Keratinocyte (primary cell): Measurements from ENCODE around the gene POU2F2. TPM values are rescaled to one million over a fixed set of nuclear protein-coding genes. Genes with fewer than 3 reads are reported as not detected.

Experiments
- DNase-seq: peaks from one replicate; pipeline ENCODE4 v3.0.0-alpha.2; 2011; ENCODE audit warnings: low read depth, missing footprints, low spot score
- FAIRE-seq: peaks from 2 replicates; lab custom pipeline; 2011; peaks lifted over from hg19 to GRCh38; lab: Jason Lieb, UNC
- H2AFZ ChIP-seq: 2 replicates; pipeline ENCODE4 v1.6.0; 2012; ENCODE audit warnings: low read length, control low read depth, inconsistent platforms; ENCODE audit not compliant: control insufficient read depth
- H3K27ac ChIP-seq: 2 replicates; pipeline ENCODE4 v1.5.1; 2011; ENCODE audit warnings: low read length; ENCODE audit not compliant: control insufficient read depth, insufficient read depth
- H3K27me3 ChIP-seq: 3 replicates; pipeline ENCODE4 v1.6.0; 2011; ENCODE audit warnings: low read length; ENCODE audit not compliant: control insufficient read depth, insufficient read depth; ENCODE audit errors: extremely low read depth
- H3K36me3 ChIP-seq, 2 experiments: 2 replicates in 1 of 2; 3 replicates in 1 of 2; pipeline ENCODE4 v1.5.1; 2011; ENCODE audit warnings: low read length in 2 of 2, mild to moderate bottlenecking in 1 of 2; ENCODE audit not compliant: control insufficient read depth in 2 of 2, insufficient read depth in 2 of 2; ENCODE audit errors: extremely low read depth in 1 of 2
- H3K4me1 ChIP-seq: 3 replicates; pipeline ENCODE4 v1.5.1; 2011; ENCODE audit warnings: low read length; ENCODE audit not compliant: control insufficient read depth, insufficient read depth; ENCODE audit errors: extremely low read depth
- H3K4me2 ChIP-seq: 3 replicates; pipeline ENCODE4 v1.6.0; 2011; ENCODE audit warnings: low read depth, low read length; ENCODE audit not compliant: control insufficient read depth, insufficient read depth; ENCODE audit errors: extremely low read depth
- H3K4me3 ChIP-seq, 3 experiments: fragments of 200-600 bp in 1 of 3; sonication (generic) in 1 of 3; 2 replicates in 2 of 3; 3 replicates in 1 of 3; pipeline ENCODE4 v1.5.1; 2011 to 2016; ENCODE audit warnings: low read length in 3 of 3, mild to moderate bottlenecking in 3 of 3, control low read depth in 2 of 3, inconsistent platforms in 1 of 3, low read depth in 1 of 3, mixed read lengths in 1 of 3, mixed run types in 1 of 3, moderate library complexity in 1 of 3; ENCODE audit not compliant: control insufficient read depth in 2 of 3, insufficient read depth in 2 of 3; ENCODE audit errors: extremely low read depth in 1 of 3
- H3K79me2 ChIP-seq: 2 replicates; pipeline ENCODE4 v1.6.0; 2012; ENCODE audit warnings: low read length; ENCODE audit not compliant: control insufficient read depth, insufficient read depth
- H3K9ac ChIP-seq: 3 replicates; pipeline ENCODE4 v1.6.0; 2011; ENCODE audit warnings: low read length; ENCODE audit not compliant: control insufficient read depth, insufficient read depth; ENCODE audit errors: extremely low read depth
- H3K9me1 ChIP-seq: 3 replicates; pipeline ENCODE4 v1.6.0; 2011; ENCODE audit warnings: low read length; ENCODE audit not compliant: control insufficient read depth, insufficient read depth; ENCODE audit errors: extremely low read depth
- H3K9me3 ChIP-seq: 2 replicates; pipeline ENCODE4 v1.5.1; 2012; ENCODE audit warnings: low read depth, low read length; ENCODE audit not compliant: control insufficient read depth
- H4K20me1 ChIP-seq: 3 replicates; pipeline ENCODE4 v1.6.0; 2011; ENCODE audit warnings: low read length; ENCODE audit not compliant: control insufficient read depth, insufficient read depth; ENCODE audit errors: extremely low read depth
- CTCF ChIP-seq, 3 experiments: IDR thresholded peaks in 1 of 3; conservative IDR thresholded peaks in 1 of 3; optimal IDR thresholded peaks in 1 of 3; 2 replicates in 2 of 3; 3 replicates in 1 of 3; pipeline versions ENCODE3 to v1.5.1; 2011; ENCODE audit warnings: low read length in 3 of 3, mild to moderate bottlenecking in 3 of 3, moderate library complexity in 2 of 3, control low read depth in 1 of 3, inconsistent platforms in 1 of 3; ENCODE audit not compliant: insufficient read depth in 2 of 3; ENCODE audit errors: extremely low read depth in 1 of 3
- EZH2 ChIP-seq: IDR thresholded peaks from one replicate; pipeline ENCODE4 v1.6.1; 2012; ENCODE audit warnings: inconsistent platforms, mild to moderate bottlenecking, low read length, moderate library complexity
- dilution Hi-C: fragments of 300-500 bp; cut with MboI; formaldehyde crosslinking; loops from one replicate; pipeline ENCODE4 v1.7.0; 2020; ENCODE audit warnings: low sequenced_read_pairs; ENCODE audit not compliant: extremely low pct_ligation_motif_present
- polyA plus RNA-seq, 5 experiments: library from polyadenylated mRNA; depleted of rRNA in 3 of 5; stranded (reverse) in 3 of 5; stranded (forward) in 1 of 5; unstranded in 1 of 5; fragments of >200 nt; gene quantifications; 1 replicate in 1 of 5; 2 replicates in 3 of 5; 3 replicates in 1 of 5; pipeline versions ENCODE4 v1.2.1 to v1.2.3, GENCODE V29; 2011 to 2012; ENCODE audit warnings: missing spikeins in 2 of 5, low read depth in 1 of 5, low replicate concordance in 1 of 5

The POU2F2 gene
- polyA plus RNA-seq, 1 donor (not counting 4 experiments of a cell fraction or from before 2014, with no cell fraction given), result 7.0 TPM

GRCh38 chr19:42059196-42059595 is 73.0 kb downstream of the POU2F2 start:
- Histone ChIP-seq H3K4me1 (no peaks in the 10 kb centered on the region), H3K4me3 (no peak overlapping the region), H3K9me1 (no peaks in the 10 kb centered on the region), H2AFZ (no peak overlapping the region), H3K9ac (no peak overlapping the region), H3K36me3 (no peaks in the 10 kb centered on the region), H3K79me2 (no peaks in the 10 kb centered on the region), H3K9me3 (no peaks in the 10 kb centered on the region), H3K4me2 (no peak overlapping the region), H4K20me1 (no peaks in the 10 kb centered on the region), H3K27me3 (no peaks in the 10 kb centered on the region), H3K27ac (no peak overlapping the region)
- no peak for TF ChIP-seq CTCF (optimal IDR thresholded peaks at IDR 0.05 in 1 of 3, IDR thresholded peaks at IDR 0.05 in 1 of 3, conservative IDR thresholded peaks at IDR 0.05 in 1 of 3; ENCODE audit: extremely low read depth in 1 of 3, insufficient read depth in 2 of 3, low read length in 3 of 3)
- no peak for TF ChIP-seq EZH2
- DNase-seq (no peak), FAIRE-seq (no peak)
- dilution Hi-C loops, result no loop called here

- peak overlapping the region; percentile 19 for H3K4me2 ChIP-seq
- peak overlapping the region; percentile 33 for H2AFZ ChIP-seq
- DNase-seq, result no peak
- H3K9ac ChIP-seq, result no peak overlapping the region
- no peaks in the 10 kb centered on the region for H3K9me3 ChIP-seq
- H4K20me1 ChIP-seq, result no peaks in the 10 kb centered on the region
- no peaks in the 10 kb centered on the region for H3K36me3 ChIP-seq
- no peak for FAIRE-seq
- TF ChIP-seq EZH2 (no peak), CTCF (optimal IDR thresholded peaks at IDR 0.05 in 1 of 3, IDR thresholded peaks at IDR 0.05 in 1 of 3, conservative IDR thresholded peaks at IDR 0.05 in 1 of 3; ENCODE audit: extremely low read depth in 1 of 3, insufficient read depth in 2 of 3, low read length in 3 of 3) (no peak)
- no peaks in the 10 kb centered on the region for H3K27me3 ChIP-seq
- dilution Hi-C loops, result no loop called here
- no peak overlapping the region for H3K27ac ChIP-seq
- no peaks in the 10 kb centered on the region for H3K9me1 ChIP-seq
- peaks cover 11% of the 10 kb centered on the region for H3K4me1 ChIP-seq
- H3K79me2 ChIP-seq, result no peaks in the 10 kb centered on the region
- H3K4me3 ChIP-seq, result no peak overlapping the region
These were observed 74.4 kb downstream of the POU2F2 start for GRCh38 chr19:42057846-42058245.
